ENCODE results near the gene DNAH10. TPM values are rescaled to one million over a fixed set of nuclear protein-coding genes. Genes with fewer than 3 reads are reported as not detected.

DNAH10 gene
- total RNA-seq, 1 donor = 0.43 TPM

DNA sequence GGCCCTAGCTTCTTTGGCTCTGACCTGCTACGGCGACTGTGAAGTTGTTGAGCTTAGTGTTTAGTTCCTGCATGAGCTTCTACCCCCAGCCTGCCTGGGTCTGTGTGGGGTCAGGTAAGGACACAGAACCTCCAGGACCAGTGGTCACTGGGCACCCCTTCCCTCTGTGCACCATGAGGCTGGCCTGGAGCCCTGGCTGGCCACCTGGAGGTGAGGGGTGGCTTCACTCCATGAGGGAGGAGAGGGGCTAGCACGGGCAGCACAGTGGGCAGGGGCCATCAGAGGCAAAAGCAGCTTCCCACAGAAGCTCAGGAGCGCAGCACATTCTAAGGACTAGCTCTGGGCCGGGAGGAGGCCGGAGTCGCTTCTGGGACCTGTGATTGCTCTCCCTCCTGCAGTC, 173.9 kb downstream of the DNAH10 start:
- no peak overlapping the region for H3K4me3 ChIP-seq (ENCODE audit: low read depth, low read length)
- TF ChIP-seq, protein P1, sequence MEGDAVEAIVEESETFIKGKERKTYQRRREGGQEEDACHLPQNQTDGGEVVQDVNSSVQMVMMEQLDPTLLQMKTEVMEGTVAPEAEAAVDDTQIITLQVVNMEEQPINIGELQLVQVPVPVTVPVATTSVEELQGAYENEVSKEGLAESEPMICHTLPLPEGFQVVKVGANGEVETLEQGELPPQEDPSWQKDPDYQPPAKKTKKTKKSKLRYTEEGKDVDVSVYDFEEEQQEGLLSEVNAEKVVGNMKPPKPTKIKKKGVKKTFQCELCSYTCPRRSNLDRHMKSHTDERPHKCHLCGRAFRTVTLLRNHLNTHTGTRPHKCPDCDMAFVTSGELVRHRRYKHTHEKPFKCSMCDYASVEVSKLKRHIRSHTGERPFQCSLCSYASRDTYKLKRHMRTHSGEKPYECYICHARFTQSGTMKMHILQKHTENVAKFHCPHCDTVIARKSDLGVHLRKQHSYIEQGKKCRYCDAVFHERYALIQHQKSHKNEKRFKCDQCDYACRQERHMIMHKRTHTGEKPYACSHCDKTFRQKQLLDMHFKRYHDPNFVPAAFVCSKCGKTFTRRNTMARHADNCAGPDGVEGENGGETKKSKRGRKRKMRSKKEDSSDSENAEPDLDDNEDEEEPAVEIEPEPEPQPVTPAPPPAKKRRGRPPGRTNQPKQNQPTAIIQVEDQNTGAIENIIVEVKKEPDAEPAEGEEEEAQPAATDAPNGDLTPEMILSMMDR (IDR thresholded peaks at IDR 0.05; ENCODE audit: insufficient read depth, low read depth, low read length) = no peak
- no peak for DNase-seq (ENCODE audit: low read depth)

DNA sequence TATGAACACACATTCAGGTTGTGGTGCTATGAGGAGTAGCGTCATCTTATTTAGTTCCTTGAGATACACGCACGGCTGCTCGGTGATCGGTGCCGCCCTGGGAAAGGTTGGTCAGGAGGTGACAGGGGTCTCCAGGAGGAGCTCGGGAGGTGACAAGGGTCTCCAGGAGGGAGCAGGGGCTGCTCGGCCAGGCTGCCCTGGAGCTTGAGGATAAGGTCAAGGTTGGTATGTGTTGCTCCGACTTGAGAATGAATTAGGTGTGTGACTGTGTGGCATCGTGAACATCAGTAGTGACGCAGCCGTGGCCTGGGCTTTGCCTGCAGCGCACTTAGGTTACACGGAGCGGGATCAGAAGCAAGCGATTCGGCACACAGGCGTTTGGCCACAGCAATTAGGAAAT, 174.4 kb downstream of the DNAH10 start:
- no peak for DNase-seq (ENCODE audit: low read depth)
- H3K4me3 ChIP-seq (ENCODE audit: low read depth, low read length) = no peak overlapping the region
- TF ChIP-seq, protein P1 (IDR thresholded peaks at IDR 0.05; ENCODE audit: insufficient read depth, low read depth, low read length) = no peak

DNA sequence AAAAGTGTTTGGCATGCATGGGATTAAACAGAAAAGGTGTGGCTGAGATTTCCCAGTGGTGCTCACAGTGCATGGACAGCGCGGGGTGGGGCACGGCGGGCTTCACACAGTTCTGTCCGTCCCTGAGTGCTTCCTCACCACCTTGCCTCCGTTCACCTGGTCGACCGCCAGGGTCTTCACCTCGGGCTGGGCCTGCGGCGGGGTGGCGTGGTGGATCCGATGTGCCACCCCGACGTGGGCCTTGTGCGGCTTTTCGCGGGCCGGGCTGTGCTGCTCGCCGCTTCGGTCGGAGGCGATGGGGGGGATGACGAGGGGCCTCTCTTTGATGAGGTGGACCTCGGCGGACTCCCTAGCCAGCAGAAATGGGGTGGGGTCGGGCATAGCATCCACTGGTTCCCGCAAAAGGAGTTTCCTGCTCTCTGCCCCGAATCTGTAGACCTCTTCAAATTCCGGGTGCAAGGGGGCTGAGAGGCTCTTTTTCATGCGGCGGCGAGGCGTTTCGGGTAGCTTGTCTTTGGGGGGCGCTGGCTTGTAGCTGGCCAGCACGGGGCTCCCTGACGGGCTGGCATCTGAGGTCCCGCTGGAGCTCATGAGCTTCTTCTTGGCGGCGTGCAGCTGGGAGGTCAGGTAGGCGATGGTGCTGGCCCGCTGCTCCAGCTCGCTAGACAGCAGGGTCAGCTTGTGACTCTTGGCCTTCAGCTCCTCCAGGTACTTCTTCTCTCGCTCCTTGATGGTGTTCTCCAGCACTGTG, 175.0 kb downstream of the DNAH10 start:
- TF ChIP-seq, protein P1 (IDR thresholded peaks at IDR 0.05; ENCODE audit: insufficient read depth, low read depth, low read length) = no peak
- DNase-seq (ENCODE audit: low read depth) = no peak
- H3K4me3 ChIP-seq (ENCODE audit: low read depth, low read length) = no peak overlapping the region

DNA sequence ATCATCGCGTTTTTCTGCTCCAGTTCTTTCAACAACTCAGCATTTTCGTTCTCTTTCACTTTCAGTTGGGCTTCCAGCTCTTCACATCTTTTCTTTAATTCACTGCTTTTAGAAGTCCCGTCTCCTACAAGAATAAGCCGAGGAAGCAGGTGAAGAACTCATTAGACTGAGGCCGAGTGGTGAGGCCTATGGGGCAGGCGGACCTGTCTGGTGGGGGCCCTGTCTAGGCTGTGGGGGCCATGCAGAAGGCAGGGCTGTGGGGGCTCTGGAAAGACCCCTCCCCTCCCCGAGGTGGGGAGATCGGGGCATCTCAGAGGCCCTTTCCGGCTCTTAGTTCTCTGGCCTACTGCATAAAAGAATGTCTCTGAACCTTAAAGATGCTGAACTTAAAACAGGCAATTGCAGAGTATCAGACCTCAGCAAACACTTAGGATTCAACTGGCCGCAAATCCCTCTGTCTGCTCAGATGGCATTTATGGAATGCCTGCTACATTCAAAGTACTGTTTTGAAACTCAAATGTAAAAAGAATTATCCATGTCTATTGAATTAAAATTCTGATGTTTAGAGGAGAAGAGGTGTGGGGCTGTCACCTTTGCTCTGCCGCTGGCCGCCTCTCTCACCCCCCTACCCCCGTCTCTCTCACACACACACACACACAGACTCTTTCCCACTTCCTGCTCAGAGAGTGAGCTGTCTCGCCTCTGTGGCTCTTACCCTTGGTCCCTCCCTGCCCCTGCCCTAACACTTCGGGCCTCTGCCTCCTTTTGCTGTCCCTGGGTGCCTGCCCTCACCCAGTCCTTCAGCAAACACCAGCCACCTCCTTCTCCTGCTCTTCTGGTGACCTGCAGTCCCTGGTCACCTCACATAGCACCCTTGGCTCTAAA, 175.8 kb downstream of the DNAH10 start:
- DNase-seq (ENCODE audit: low read depth) = peak; percentile 24
- TF ChIP-seq, protein P1 (IDR thresholded peaks at IDR 0.05; ENCODE audit: insufficient read depth, low read depth, low read length) = no peak
- H3K4me3 ChIP-seq (ENCODE audit: low read depth, low read length) = no peak overlapping the region

DNA sequence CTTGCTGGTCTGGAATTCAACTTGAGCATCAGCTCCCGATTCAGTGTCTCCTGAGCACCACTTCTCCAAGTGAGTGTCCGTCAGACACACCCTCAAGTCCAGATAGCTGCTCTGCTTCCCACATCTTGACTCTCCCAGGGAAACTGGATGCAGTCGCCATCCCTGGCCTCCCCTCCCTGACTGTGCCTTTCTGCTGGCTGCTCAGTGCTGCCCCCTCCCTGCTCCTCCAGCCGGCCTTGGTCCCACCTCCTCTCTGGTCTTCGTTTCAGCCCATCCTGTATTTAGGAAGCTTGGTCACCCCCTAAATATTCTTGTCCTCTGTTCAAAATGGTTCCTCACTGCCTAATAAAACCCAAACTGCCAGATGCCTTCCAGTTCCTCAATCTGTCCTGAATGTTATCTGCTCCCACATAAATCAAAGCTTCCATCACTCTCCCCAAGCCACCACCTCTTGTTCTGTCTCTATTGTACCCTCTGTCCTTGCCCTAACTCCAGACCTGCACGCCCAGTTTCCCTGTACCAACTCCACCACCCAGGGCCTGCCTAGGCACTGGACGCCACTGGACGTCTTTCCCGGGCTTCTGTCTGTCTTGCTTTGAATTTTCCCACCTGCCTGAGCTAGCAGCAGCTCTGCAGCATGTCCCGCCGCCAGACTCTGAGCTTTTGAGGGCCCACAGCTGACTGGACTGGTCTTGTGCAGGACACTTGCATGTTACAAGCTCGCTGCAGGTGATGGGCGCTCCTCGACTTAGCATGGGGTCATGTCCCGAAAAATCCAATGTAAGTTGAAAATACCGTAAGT, 176.8 kb downstream of the DNAH10 start:
- TF ChIP-seq, protein P1 (IDR thresholded peaks at IDR 0.05; ENCODE audit: insufficient read depth, low read depth, low read length) = peak; percentile 45
- H3K4me3 ChIP-seq (ENCODE audit: low read depth, low read length) = no peak overlapping the region
- no peak for DNase-seq (ENCODE audit: low read depth)
